ENCODE measurements around the gene DDIT4.
A peak's percentile ranks its signal among the peaks of the same experiment; 100 is the strongest.

Gene DDIT4

GRCh38 chr10:72318418-72319262, 44.9 kb downstream of the DDIT4 start:
- no peaks in the 10 kb centered on the region for H3K36me3 ChIP-seq (ENCODE audit: control insufficient read depth, insufficient read depth, low read length)
- peaks cover 13% of the 10 kb centered on the region for H3K4me1 ChIP-seq (ENCODE audit: control insufficient read depth, insufficient read depth, low read length)
- H3K4me3 ChIP-seq (ENCODE audit: low read depth, low read length), result no peak overlapping the region
- no peak overlapping the region for H3K9ac ChIP-seq (ENCODE audit: low read depth, low read length)
- no peaks in the 10 kb centered on the region for H3K9me3 ChIP-seq (ENCODE audit: control insufficient read depth, insufficient read depth, low read length)
- no peaks in the 10 kb centered on the region for H3K27me3 ChIP-seq (ENCODE audit: control insufficient read depth, insufficient read depth, low read length)

- no peak overlapping the region for H3K9ac ChIP-seq (ENCODE audit: low read depth, low read length)
- no peaks in the 10 kb centered on the region for H3K27me3 ChIP-seq (ENCODE audit: control insufficient read depth, insufficient read depth, low read length)
- peaks cover 13% of the 10 kb centered on the region for H3K4me1 ChIP-seq (ENCODE audit: control insufficient read depth, insufficient read depth, low read length)
- H3K9me3 ChIP-seq (ENCODE audit: control insufficient read depth, insufficient read depth, low read length), result no peaks in the 10 kb centered on the region
- H3K4me3 ChIP-seq (ENCODE audit: low read depth, low read length), result peak overlapping the region; percentile 35
- no peaks in the 10 kb centered on the region for H3K36me3 ChIP-seq (ENCODE audit: control insufficient read depth, insufficient read depth, low read length)
These were observed 45.9 kb downstream of the DDIT4 start for GRCh38 chr10:72319416-72320254.

DNA sequence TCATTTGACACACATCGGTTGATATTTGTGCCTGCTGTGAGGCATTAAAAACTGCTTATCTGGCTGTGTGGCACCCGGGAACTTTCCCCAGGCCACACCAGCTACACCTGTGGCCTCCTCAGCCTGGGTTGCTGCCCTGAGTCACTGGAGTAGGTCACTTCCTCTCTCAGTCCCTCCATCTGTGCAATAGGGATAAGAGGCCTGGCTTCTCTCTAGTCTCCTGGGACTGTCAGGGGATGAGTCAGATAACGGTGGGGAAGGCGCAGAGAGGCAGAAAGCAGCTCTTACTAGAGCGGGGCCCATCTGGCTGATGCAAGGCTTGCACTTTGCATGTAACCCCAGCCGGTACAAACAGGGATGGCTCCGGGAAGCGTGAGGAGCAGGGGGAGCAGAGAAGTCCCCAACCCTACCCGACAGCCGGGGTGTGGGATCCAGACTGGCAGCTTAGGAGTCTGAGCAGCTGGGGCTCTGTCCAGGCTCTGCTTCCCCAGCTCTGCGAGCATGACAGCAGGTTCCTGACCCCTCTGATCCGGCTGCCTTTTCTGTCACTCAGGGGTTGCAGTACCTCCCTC, 47.0 kb downstream of the DDIT4 start:
- peaks cover 10% of the 10 kb centered on the region for H3K4me1 ChIP-seq (ENCODE audit: control insufficient read depth, insufficient read depth, low read length)
- H3K4me3 ChIP-seq (ENCODE audit: low read depth, low read length), result no peak overlapping the region
- H3K27me3 ChIP-seq (ENCODE audit: control insufficient read depth, insufficient read depth, low read length), result no peaks in the 10 kb centered on the region
- no peaks in the 10 kb centered on the region for H3K9me3 ChIP-seq (ENCODE audit: control insufficient read depth, insufficient read depth, low read length)
- H3K9ac ChIP-seq (ENCODE audit: low read depth, low read length), result peak overlapping the region; percentile 60
- H3K36me3 ChIP-seq (ENCODE audit: control insufficient read depth, insufficient read depth, low read length), result no peaks in the 10 kb centered on the region

DNA sequence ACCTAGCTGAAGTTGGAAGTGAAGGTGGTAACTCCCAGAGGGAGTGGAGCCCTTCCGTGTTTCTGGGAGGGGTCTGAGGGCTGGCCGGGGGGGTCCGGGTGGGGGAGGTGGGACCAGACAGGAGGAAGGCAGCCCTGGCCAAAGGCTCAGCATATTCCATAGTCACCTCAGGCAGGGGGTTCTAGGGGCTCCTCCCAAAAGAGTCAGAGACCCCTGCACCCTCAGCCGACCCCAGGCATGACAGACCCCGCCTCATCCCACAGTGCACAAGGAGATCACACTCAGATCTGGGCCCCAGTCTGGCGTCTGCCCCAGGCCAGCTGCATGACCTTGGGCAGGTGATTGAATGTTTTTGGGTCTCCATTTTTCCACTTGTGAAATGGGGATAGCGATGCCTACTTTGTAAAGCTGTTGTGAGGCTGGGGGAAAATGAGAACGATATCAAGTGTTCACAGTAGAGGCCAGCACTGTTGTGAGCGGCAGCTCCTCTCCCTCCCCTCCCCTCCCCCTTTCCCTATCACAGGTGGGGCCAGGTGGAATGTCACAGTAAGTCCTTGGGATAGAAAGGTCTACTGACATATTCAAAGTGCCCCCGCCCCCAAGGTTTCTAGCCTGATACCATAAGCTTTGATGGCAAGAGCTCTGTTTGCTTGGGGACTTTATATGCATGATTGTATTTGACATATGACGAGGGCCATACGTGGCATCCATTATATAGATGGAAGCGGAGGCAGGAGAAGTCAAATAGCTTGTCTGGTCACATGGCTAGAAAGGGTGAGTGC, 47.7 kb downstream of the DDIT4 start:
- H3K36me3 ChIP-seq (ENCODE audit: control insufficient read depth, insufficient read depth, low read length), result no peaks in the 10 kb centered on the region
- no peaks in the 10 kb centered on the region for H3K27me3 ChIP-seq (ENCODE audit: control insufficient read depth, insufficient read depth, low read length)
- peak overlapping the region; percentile 60 for H3K9ac ChIP-seq (ENCODE audit: low read depth, low read length)
- peaks cover 10% of the 10 kb centered on the region for H3K4me1 ChIP-seq (ENCODE audit: control insufficient read depth, insufficient read depth, low read length)
- H3K9me3 ChIP-seq (ENCODE audit: control insufficient read depth, insufficient read depth, low read length), result no peaks in the 10 kb centered on the region
- no peak overlapping the region for H3K4me3 ChIP-seq (ENCODE audit: low read depth, low read length)

DNA sequence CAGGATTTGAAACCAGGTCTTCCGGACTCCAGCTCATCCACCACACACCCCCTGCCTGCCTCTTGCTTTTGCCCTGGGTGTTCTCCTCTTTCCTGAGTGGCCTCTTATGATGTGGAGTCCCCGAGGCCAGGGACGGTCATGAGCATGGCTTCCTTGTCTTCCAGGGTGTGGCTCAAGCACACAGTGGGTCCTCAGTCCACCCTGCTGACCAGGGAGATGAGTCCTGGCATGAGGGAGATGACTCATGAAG, 48.2 kb downstream of the DDIT4 start:
- H3K9ac ChIP-seq (ENCODE audit: low read depth, low read length), result no peak overlapping the region
- no peak overlapping the region for H3K4me3 ChIP-seq (ENCODE audit: low read depth, low read length)
- peaks cover 10% of the 10 kb centered on the region for H3K4me1 ChIP-seq (ENCODE audit: control insufficient read depth, insufficient read depth, low read length)

DNA sequence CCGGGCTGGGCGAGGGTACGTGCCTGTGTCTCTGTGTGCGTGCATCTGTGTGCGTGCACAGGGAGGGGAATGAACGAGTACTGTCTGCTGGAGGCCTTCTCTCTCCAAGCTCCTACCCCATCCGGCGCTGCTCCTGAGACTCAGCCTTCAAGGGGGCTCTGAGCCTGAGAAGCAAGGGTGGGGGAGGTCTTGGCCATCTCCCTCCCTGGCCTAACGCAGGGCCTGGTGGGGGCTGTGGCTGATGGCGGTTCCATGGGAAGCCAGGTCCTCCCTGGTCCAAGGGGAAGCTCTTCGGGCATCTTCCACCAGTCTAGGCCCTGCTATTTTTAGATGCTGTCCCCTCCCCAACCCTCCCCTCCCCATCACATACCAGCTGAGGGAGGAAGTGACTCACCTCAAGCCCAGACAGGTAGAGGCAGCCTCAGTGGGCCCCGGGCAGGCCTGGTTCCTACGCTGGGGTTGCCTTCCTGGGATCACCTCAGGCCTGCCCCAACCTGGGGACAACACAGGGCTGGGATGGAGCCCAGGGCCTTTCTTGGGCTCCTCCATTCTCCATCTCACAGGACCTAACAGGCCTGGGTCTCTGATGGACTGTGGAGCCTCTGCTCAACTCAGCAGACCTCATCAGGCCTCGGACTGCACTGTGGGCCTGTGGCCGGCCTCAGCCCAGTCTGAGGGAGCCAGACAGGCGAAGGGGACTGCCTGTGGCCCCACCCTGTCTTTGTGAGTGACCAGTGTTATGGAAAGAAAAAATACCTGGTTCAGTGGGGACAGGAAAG, 48.7 kb downstream of the DDIT4 start:
- Histone ChIP-seq H3K9ac (ENCODE audit: low read depth, low read length) (no peak overlapping the region), H3K36me3 (ENCODE audit: control insufficient read depth, insufficient read depth, low read length) (no peaks in the 10 kb centered on the region), H3K9me3 (ENCODE audit: control insufficient read depth, insufficient read depth, low read length) (no peaks in the 10 kb centered on the region), H3K4me3 (ENCODE audit: low read depth, low read length) (no peak overlapping the region), H3K4me1 (ENCODE audit: control insufficient read depth, insufficient read depth, low read length) (peaks cover 10% of the 10 kb centered on the region), H3K27me3 (ENCODE audit: control insufficient read depth, insufficient read depth, low read length) (no peaks in the 10 kb centered on the region)

More for the DNA sequence above, 48.2 kb downstream of the DDIT4 start:
- Histone ChIP-seq H3K36me3 (ENCODE audit: control insufficient read depth, insufficient read depth, low read length) (no peaks in the 10 kb centered on the region), H3K9me3 (ENCODE audit: control insufficient read depth, insufficient read depth, low read length) (no peaks in the 10 kb centered on the region), H3K27me3 (ENCODE audit: control insufficient read depth, insufficient read depth, low read length) (no peaks in the 10 kb centered on the region)

- H3K4me3 ChIP-seq (ENCODE audit: low read depth, low read length), result no peak overlapping the region
- peaks cover 10% of the 10 kb centered on the region for H3K4me1 ChIP-seq (ENCODE audit: control insufficient read depth, insufficient read depth, low read length)
- H3K9ac ChIP-seq (ENCODE audit: low read depth, low read length), result no peak overlapping the region
These were observed 49.5 kb downstream of the DDIT4 start for GRCh38 chr10:72323108-72323749.

DNA sequence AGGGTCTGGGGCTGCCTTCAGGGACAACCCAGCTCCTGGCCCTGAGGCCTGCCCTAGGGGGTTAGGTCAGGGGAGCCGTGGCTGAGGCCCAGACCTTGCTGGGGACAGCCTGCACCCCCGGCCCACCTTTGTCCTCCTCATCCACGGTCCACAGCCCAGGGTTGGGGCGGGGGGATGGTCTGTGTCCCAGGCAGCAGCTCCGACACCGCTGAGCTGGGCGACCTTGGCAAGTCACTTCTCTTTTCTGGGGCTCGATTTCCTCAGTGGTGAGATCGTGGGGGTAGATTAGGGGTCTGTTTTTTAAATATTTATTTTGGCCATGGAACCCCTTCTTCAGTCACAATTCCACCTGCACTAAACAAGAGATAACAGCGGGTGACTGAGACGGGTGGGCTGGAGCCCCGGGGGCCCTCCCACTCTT, 50.1 kb downstream of the DDIT4 start:
- no peaks in the 10 kb centered on the region for H3K36me3 ChIP-seq (ENCODE audit: control insufficient read depth, insufficient read depth, low read length)
- no peak overlapping the region for H3K9ac ChIP-seq (ENCODE audit: low read depth, low read length)
- no peaks in the 10 kb centered on the region for H3K9me3 ChIP-seq (ENCODE audit: control insufficient read depth, insufficient read depth, low read length)
- H3K27me3 ChIP-seq (ENCODE audit: control insufficient read depth, insufficient read depth, low read length), result no peaks in the 10 kb centered on the region
- H3K4me3 ChIP-seq (ENCODE audit: low read depth, low read length), result no peak overlapping the region
- H3K4me1 ChIP-seq (ENCODE audit: control insufficient read depth, insufficient read depth, low read length), result peaks cover 10% of the 10 kb centered on the region

More at GRCh38 chr10:72323108-72323749, 49.5 kb downstream of the DDIT4 start:
- Histone ChIP-seq H3K27me3 (ENCODE audit: control insufficient read depth, insufficient read depth, low read length) (no peaks in the 10 kb centered on the region), H3K36me3 (ENCODE audit: control insufficient read depth, insufficient read depth, low read length) (no peaks in the 10 kb centered on the region), H3K9me3 (ENCODE audit: control insufficient read depth, insufficient read depth, low read length) (no peaks in the 10 kb centered on the region)

Data from iPS-15b (cell line).